Measurements from ENCODE around the gene C19orf38. TPM values are rescaled to one million over a fixed set of nuclear protein-coding genes. Genes with fewer than 3 reads are reported as not detected.
"Not testable (repeated sequence)": the region's sequence is repeated elsewhere in the genome, so short reads cannot be mapped to it uniquely, and the experiment has no call there.

C19orf38 gene
- total RNA-seq, 2 donors from 2014 or later, result 0.24 TPM; not detected in 1

DNA sequence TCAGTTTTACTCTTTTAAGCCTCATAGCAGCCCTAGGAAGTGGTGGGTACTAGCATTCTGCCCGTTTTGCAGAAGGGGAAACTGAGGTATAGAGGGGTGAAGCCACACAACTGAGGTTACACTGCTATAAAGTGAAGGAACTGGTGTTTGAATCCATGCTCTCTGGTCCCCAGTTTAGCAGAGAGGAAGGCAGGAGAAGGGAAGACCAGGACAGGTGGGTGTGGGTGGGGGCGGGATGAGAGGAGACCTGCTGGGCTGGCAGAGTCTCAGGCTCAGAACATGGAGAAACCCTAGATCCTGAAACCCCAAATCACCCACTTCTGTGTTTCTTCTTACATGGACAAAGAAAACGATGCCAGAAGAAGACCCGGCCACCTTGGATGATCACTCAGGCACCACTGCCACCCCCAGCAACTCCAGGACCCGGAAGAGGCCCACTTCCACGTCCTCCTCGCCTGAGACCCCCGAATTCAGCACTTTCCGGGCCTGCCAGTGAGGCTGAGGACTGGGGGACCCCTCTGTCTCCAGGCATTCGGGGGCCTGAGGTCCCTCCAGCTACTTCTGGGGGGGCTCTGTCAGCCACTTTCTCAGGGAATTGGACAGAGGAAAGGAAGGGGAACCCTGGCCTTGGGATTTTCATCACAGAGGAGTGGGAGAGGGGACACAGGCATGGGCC lies 20.8 kb downstream of the C19orf38 start:
- Histone ChIP-seq H3K36me3 (ENCODE audit: control insufficient read depth, insufficient read depth, low read length) (no peaks in the 10 kb centered on the region), H3K4me1 (ENCODE audit: control insufficient read depth, insufficient read depth, low read length) (no peaks in the 10 kb centered on the region), H3K9ac (ENCODE audit: extremely low read depth, low read length, poor library complexity, severe bottlenecking) (no peak overlapping the region), H3K27me3 (ENCODE audit: control insufficient read depth, insufficient read depth, low read length, poor library complexity, severe bottlenecking) (no peaks in the 10 kb centered on the region), H3K4me3 (ENCODE audit: low read length) (no peak overlapping the region), H3K9me3 (ENCODE audit: control insufficient read depth, low read length) (no peaks in the 10 kb centered on the region), H3K27ac (ENCODE audit: low read depth, low read length) (no peak overlapping the region)
- DNase-seq, result peak; percentile 42
- TF ChIP-seq, protein P1, sequence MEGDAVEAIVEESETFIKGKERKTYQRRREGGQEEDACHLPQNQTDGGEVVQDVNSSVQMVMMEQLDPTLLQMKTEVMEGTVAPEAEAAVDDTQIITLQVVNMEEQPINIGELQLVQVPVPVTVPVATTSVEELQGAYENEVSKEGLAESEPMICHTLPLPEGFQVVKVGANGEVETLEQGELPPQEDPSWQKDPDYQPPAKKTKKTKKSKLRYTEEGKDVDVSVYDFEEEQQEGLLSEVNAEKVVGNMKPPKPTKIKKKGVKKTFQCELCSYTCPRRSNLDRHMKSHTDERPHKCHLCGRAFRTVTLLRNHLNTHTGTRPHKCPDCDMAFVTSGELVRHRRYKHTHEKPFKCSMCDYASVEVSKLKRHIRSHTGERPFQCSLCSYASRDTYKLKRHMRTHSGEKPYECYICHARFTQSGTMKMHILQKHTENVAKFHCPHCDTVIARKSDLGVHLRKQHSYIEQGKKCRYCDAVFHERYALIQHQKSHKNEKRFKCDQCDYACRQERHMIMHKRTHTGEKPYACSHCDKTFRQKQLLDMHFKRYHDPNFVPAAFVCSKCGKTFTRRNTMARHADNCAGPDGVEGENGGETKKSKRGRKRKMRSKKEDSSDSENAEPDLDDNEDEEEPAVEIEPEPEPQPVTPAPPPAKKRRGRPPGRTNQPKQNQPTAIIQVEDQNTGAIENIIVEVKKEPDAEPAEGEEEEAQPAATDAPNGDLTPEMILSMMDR (conservative IDR thresholded peaks at IDR 0.05), result no peak
- no peaks in the 10 kb centered on the region for H3K27me3 Mint-ChIP-seq (ENCODE audit: insufficient read depth)
- no peak overlapping the region for H3K27ac Mint-ChIP-seq
- 92 to 97% methylated on average over 6 to 10 of the region's 10 CpGs for WGBS, 2 experiments (ENCODE audit: insufficient coverage in 1 of 2, insufficient read length in 1 of 2)
- no peak overlapping the region for H3K4me3 Mint-ChIP-seq
- peaks cover 12% of the 10 kb centered on the region for H3K4me1 Mint-ChIP-seq
- peaks cover 3% of the 10 kb centered on the region for H3K36me3 Mint-ChIP-seq (ENCODE audit: low read depth)
- no peaks in the 10 kb centered on the region for H3K9me3 Mint-ChIP-seq

DNA sequence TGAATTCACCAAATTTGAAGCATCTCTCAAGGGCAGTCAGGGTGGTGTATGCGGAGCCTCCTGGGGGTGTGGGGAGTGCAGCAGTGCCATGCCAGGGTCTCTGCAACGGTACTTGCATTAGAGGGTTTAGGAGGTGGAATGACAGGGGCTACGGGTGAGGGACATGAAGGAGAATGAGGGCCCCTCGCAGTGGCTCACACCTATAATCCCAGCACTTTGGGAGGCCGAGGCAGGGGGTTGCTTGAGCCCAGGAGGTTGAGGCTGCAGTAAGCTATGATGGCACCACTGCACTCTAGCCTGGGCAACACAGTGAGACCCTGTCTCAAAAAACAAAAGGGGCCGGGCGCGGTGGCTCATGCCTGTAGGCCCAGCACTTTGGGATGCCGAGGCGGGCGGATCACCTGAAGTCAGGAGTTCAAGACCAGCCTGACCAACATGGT lies 21.7 kb downstream of the C19orf38 start:
- H3K9ac ChIP-seq (ENCODE audit: extremely low read depth, low read length, poor library complexity, severe bottlenecking); H3K27ac ChIP-seq (ENCODE audit: low read depth, low read length); H3K36me3 ChIP-seq (ENCODE audit: control insufficient read depth, insufficient read depth, low read length); H3K9me3 ChIP-seq (ENCODE audit: control insufficient read depth, low read length); H3K9me3 Mint-ChIP-seq; H3K36me3 Mint-ChIP-seq (ENCODE audit: low read depth); H3K27me3 ChIP-seq (ENCODE audit: control insufficient read depth, insufficient read depth, low read length, poor library complexity, severe bottlenecking); H3K4me3 ChIP-seq (ENCODE audit: low read length); H3K27me3 Mint-ChIP-seq (ENCODE audit: insufficient read depth); H3K4me1 ChIP-seq (ENCODE audit: control insufficient read depth, insufficient read depth, low read length): not testable (repeated sequence)
- Mint-ChIP-seq H3K4me3 (peak overlapping the region; percentile 65), H3K27ac (peak overlapping the region; percentile 39), H3K4me1 (peaks cover 11% of the 10 kb centered on the region)
- 92 to 98% methylated on average over 8 to 11 of the region's 11 CpGs for WGBS, 2 experiments (ENCODE audit: insufficient coverage in 1 of 2, insufficient read length in 1 of 2)
- peak; percentile 49 for DNase-seq

DNA sequence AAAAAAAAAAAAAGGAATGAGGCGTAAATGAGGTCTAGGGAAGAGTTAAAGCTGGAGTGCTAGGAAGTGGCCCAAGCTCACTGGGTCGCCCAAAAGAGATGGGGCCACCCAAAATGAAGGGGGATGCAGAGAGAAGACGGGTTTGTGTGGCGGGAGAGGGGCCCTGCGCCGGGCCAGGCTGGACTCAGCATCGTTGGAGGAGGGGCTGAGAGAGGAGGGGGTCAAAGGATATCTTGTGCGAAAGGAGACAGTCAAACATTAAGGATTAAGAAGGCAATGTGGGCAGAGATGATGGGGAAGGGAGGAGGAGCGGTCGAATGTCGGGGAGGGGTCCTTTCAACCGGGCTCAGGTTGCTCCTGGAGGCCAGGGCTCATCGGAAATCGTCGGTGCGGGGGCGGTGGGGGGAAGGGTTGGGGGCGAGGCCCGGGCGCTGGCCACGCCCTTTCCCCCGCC lies 22.3 kb downstream of the C19orf38 start:
- DNase-seq, result no peak
- TF ChIP-seq, protein P1 (conservative IDR thresholded peaks at IDR 0.05), result no peak
- Mint-ChIP-seq H3K4me3 (peak overlapping the region; percentile 65), H3K27me3 (ENCODE audit: insufficient read depth) (no peaks in the 10 kb centered on the region), H3K9me3 (no peaks in the 10 kb centered on the region), H3K27ac (peak overlapping the region; percentile 97), H3K36me3 (ENCODE audit: low read depth) (peaks cover 10% of the 10 kb centered on the region), H3K4me1 (peaks cover 11% of the 10 kb centered on the region)
- Histone ChIP-seq H3K27me3 (ENCODE audit: control insufficient read depth, insufficient read depth, low read length, poor library complexity, severe bottlenecking) (no peaks in the 10 kb centered on the region), H3K4me1 (ENCODE audit: control insufficient read depth, insufficient read depth, low read length) (no peaks in the 10 kb centered on the region), H3K9ac (ENCODE audit: extremely low read depth, low read length, poor library complexity, severe bottlenecking) (no peak overlapping the region), H3K9me3 (ENCODE audit: control insufficient read depth, low read length) (no peaks in the 10 kb centered on the region), H3K36me3 (ENCODE audit: control insufficient read depth, insufficient read depth, low read length) (peaks cover 3% of the 10 kb centered on the region), H3K4me3 (ENCODE audit: low read length) (peak overlapping the region; percentile 71), H3K27ac (ENCODE audit: low read depth, low read length) (peak overlapping the region; percentile 88)
- WGBS, 2 experiments (ENCODE audit: insufficient coverage in 1 of 2, insufficient read length in 1 of 2), result 5 to 6% methylated on average over 6 to 16 of the region's 22 CpGs

Measured in endodermal cell (in vitro differentiated cells).